Cerebellar nuclear complex (tissue), 1 donor: ENCODE data around the gene OR2Y1.
"Not testable (repeated sequence)": the region's sequence is repeated elsewhere in the genome, so short reads cannot be mapped to it uniquely, and the experiment has no call there.

Experiments used
- DNase-seq, 2 experiments: peaks; one replicate each; lab custom pipeline; 2025; lab: John Stamatoyannopoulos, UW

The OR2Y1 gene

GRCh38 chr5:180739958-180740357 is at the start of gene OR2Y1:
OR2Y1 (minus strand) TSS chr5:180740058; CDS start chr5:180740058, 0 bp downstream.
- DNase-seq, result no peak

DNA sequence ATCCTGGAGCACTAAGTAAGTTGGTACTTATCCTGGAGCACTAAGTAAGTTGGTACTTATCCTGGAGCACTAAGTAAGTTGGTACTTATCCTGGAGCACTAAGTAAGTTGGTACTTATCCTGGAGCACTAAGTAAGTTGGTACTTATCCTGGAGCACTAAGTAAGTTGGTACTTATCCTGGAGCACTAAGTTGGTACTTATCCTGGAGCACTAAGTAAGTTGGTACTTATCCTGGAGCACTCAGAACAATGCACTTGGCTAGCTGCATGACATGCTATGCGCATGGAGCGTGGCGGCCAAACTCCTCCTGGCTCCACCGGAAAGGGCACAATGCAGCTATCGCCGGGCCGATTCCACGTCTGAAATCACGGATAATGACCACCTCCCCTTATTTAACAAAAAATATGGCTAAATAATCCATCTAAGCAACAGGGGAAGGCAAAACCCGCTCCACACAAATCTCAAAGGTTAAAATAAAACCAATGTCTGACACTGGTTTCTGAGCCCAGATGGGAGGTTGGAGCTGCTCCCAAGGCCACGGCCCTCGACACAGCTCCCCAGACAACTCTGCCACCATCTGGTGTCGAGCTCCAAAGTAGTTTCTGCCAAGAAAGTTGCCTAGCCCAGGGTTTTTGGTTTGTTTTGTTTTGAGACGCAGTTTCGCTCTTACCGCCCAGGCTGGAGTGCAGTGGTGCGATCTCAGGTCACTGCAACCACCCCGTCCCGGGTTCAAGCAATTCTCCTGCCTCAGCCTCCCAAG is 49.0 kb upstream of the OR2Y1 start:
- not testable (repeated sequence) for DNase-seq

- no peak for DNase-seq
Measured at GRCh38 chr5:180787711-180788431, 48.0 kb upstream of the OR2Y1 start.

DNA sequence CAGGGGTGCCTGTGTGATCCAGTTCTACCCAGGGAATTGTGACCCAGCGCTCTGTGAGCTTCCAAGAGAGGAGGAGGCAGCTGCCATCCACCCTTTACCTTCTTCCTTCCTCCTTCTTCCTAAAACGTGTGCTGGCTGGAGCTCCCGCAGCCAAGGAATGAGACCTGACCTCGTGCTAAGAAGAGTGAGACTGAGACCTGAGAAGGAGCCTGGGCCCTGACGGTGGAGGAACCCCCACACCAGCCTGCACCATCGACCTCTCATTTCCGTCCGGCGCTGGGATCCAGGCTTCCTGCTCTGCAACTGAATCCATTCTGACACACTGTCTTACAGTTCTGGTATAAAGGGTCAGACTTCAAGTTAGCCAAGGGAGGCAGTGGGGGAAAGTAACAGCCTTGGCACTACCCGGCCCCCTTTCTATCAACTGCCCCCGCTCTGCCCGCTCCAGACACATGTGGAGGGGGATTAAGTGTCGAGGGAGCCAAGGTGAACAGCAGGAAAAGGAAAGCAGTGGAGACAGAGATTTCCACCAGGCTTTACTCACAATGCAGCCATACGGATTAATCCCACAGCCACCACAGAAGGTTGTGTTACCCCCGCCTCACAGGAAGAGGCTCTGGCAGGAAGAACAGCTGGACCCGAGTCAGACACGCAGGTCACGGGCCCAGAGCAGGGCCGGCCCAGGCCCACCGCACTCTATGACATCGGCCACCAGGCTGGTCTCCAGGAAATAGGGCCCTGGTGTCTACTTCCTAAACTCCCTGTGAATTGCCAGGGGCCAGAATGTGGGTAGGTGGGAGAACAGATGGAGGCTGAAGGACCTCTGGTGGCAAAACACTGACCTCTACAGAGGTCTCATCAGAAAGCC is 46.9 kb upstream of the OR2Y1 start:
- DNase-seq, result no peak

DNA sequence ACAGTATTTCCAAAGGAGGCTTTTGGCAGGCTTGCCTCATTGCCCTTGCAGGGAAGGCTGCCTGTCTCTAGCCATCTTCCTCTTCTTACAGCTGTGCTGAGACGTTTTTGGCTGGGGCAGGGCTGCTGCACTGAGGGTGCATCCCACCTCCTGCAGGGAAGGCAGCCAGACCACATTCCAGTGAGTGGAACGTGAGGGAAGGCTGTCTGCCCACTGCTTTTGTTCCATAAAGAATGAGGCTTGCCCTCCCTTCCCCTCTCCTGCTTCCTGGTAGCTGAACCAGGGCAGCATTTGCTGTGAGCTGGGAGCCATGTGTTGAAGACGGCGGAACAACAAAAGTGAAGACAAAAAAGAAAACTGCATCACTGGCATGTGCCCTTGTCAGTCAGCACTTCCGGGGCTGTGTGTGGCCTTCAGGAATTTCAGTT is 46.0 kb upstream of the OR2Y1 start:
- no peak for DNase-seq

DNA sequence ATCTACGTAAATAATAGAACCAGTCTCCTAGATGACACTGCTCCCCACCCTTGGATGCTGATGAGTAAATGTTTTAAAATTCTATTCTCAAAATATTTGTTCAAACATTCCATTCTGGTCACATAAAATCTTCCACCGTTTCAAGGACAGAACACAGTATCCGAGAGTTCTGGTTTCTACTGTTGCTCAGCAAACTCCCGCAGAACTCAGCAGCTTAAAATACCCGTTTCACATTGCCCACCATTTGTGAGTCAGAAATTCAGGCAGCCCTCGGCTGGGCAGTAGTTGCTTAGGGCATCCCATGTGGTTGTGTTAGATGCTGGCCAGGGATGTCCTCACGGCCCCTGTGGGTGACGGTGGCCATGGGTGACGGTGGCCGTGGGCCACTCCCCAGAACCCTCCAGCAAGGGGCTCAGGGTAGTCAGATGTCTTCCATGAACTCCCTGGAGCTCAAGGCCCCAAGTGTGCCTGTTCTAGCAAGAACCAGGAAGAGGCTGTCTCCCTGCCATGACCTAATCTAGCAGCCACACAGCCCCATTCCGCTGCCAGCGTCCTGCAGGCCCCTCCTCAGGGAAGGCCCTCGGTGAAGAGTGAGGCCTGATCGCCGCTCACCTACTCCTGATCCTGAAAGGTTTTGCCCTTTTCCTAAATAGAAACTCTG is 45.4 kb upstream of the OR2Y1 start:
- no peak for DNase-seq

- DNase-seq, result peak in 1 of 2 experiments; percentile 48
Measured at GRCh38 chr5:180784497-180785097, 44.7 kb upstream of the OR2Y1 start.

DNA sequence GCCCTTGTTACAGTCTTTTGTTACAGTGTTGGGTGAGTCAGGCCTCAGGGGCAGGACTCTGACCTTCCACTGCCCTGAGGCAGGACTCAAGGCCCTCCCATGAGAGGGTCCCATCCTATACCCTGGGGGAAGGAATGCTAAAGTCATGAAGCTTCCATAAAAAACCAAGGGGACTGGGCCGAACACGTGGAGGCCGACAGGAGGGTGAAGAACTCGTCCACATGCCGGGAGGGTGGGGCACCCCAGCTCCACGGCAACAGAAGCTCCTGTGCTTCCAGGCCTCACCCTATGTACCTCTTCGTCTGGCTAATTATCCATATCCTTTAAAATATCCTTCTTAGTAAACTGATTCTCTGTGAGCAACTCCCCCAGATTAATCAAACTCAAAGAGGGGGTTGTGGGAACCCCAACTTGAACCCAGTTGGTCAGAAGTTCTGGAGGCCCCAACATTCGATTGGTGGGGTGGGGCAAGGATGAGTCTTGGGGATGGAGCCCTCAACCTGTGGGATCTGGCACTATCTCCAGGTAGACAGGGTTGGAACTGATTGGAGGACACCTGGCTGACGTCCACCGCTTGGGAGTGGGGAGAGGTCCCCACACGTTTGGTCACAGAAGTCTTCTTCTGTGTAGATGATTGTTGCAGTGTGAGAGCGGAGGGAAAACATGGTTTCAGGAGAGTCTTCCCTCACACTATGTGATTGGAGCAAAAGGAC is 43.6 kb upstream of the OR2Y1 start:
- no peak for DNase-seq

- DNase-seq, result no peak
Measured at GRCh38 chr5:180782748-180783147, 42.9 kb upstream of the OR2Y1 start.

DNA sequence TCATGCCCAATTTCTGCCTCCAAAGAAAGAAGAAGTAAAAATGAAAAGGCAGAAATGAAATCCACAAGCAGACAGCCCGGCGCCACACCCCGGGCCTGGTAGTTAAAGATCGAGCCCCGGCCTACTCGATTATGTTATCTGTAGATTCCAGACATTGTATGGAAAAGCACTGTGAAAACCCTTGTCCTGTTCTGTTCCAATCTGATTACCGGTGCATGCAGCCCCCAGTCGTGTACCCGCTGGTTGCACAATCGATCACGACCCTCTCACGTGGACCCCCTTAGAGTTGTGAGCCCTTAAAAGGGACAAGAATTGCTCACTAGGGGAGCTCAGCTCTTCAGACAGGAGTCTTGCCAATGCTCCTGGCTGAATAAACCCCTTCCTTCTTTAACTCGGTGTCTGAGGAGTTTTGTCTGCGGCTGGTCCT is 42.1 kb upstream of the OR2Y1 start:
- DNase-seq, result not testable (repeated sequence)

DNA sequence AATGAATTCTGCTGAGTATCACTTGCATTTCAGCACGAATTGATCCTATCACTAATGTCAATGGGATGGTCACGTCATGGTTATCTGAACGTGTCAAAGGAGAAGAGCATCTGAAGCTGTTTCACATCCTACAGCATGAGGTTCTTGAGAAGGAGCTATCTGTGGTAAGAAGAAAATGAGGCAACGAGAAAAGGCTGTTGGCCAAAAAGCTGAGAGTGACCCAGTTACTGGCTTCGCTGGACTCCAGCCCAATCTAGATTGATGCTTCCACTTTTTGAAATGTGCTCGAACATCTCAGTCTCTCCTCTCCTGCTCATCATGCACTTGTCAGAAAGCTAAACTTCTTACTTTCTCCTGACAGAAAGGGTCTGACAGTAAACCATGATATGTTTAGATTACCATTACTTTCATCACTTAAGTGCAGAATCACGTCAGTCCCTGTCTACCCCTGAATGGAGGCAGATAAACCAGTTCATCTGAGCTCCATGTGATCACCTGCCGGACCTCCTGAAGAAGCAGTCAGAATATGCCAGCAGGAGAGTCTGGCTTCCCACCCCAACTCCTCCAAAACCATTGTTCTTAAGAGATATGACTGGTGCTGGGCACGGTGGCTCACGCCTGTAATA is 40.2 kb upstream of the OR2Y1 start:
- no peak for DNase-seq

DNA sequence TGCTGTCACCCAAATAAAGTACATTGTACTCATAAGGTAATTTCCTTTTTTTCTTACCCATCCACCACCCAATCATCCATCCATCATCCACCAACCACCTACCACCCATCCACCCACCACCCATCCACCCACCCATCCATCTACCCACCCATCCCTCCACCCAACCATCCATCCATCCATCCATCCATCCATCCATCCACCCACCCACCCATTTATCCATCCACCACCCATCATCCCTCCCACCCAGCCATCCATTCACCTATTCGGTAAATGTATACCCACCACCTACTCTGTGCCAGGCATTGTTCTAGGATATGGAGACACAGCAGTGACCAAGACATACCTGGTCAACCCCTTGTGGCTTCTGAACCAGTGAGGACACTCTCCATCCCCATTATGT is 37.6 kb upstream of the OR2Y1 start:
- DNase-seq, result no peak

DNA sequence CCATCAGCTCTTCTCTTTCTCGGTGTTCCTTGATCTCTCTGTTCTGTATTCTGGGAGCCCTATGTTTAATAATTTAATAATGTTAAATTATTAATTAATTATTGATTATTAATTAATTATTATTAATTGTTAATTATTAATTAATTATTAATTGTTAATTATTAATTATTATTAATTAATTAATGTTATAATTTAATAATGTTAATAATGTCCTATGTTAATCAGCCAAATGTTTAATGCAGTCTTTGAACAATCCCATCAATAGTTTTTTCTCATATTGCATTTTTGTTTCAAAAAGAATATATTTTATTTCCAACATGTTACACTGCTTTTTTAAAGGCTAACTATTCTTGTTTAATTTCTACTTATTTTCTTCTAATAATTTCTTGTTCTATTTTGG is 36.5 kb upstream of the OR2Y1 start:
- DNase-seq, result no peak

GRCh38 chr5:180775624-180776023 is 35.8 kb upstream of the OR2Y1 start:
- no peak for DNase-seq

GRCh38 chr5:180771839-180772238 is 32.0 kb upstream of the OR2Y1 start:
- no peak for DNase-seq

DNA sequence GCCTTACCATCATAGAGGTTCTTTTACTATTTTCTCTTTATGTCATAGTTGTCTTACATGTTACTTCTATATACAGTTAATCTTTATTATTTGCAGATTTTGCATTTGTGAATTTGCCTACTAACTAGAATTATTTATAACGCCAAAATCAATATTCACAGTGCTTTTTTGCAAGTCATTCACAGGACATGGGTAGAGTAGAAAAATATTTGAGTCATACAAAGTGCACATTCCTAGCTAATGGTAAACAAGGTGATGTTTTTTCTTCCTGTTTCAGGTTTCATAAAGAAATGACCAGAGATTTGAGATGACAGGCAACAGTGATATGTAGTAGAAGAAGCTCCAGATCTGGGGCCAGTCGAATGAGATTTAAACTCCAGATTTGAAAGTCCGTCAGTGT is 30.0 kb upstream of the OR2Y1 start:
- DNase-seq, result no peak

DNA sequence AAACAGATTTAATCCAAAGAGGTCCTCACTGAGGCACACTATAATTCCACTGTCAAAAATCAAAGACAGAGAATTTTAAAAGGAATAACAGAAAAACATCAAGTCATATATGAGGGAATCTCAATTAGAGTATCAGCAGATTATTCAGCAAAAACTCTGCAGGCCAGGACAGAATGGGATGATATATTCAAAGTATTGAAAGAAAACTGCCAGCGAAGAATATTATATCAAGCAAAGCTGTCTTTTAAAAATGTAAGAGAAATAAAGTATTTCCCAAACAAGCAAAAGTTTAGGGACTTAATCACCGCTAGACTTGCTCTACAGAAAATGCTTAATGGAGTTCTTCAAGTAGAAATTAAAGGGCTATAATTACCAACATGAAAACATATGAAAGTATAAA is 15.7 kb upstream of the OR2Y1 start:
- no peak for DNase-seq

DNA sequence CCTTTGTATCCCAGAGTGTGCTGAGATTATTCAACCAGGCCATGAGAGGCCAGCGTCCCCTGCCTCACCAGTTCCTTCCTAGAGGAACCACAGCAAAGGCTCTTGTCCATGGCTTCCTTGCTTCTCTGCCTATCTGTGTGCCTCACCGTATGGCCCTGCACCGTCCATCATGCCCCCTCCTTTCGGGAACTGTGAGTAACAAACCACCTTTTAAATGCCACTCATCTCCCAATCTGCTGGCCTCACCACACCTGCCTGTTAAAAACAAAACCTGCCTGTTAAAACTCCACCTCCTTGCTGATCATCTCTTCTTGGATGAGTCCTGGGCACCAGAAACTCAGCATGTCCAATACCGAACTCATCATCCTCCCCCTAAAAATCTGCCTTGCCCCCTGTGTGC is 4.4 kb upstream of the OR2Y1 start:
- no peak for DNase-seq

DNA sequence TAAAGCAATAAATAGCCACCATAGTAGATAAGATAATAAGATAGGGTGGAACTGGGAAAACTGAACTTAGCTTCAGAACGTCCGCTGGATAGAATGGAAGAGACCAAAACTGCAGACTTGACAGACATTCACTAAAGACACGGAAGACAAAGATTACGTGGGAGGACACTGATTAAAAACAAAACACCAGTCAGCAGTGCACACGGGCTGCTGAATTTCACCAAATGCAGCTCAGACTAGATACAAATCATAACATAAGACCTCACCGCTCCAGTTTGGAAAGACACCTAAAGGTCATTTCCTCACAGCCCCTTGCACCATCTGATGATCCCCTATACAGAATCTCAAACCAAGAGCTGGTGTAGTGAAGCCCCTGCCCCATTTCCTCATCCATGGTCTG is 2.9 kb upstream of the OR2Y1 start:
- no peak for DNase-seq

- DNase-seq, result not testable (repeated sequence)
Measured at GRCh38 chr5:180740953-180741352, 1.1 kb upstream of the OR2Y1 start.
